B cell (primary cell): ENCODE results near the gene PRM2. TPM values are rescaled to one million over a fixed set of nuclear protein-coding genes. Genes with fewer than 3 reads are reported as not detected.

ENCODE experiments used
- ATAC-seq: fragments of 200-7000 bp; cut with Tn5 transposase; one replicate; pipeline ENCODE4 v1.10.0; 2021; ENCODE audit warnings: low read depth, mild to moderate bottlenecking, moderate number of reproducible peaks, moderate library complexity
- CTCF ChIA-PET: fragments of 350-600 bp; sonication (Branson Sonifier 250); formaldehyde crosslinking; loops from one replicate; lab custom pipeline; 2021; ENCODE audit warnings: antibody characterized with exemption, inconsistent platforms; lab: Charles Lee
- POLR2A ChIA-PET: fragments of 350-600 bp; sonication (Branson Sonifier 250); formaldehyde crosslinking; loops from one replicate; lab custom pipeline; 2021; ENCODE audit warnings: antibody characterized with exemption; lab: Charles Lee
- DNase-seq: peaks from one replicate; pipeline ENCODE4 v3.0.0; 2013
- H2AFZ ChIP-seq: 2 replicates; pipeline ENCODE4 v1.6.1; 2012; ENCODE audit warnings: mild to moderate bottlenecking, low read depth, low read length; ENCODE audit not compliant: insufficient read depth, poor library complexity, severe bottlenecking
- H3K27ac ChIP-seq, 2 donors: 1 replicate in 1 of 2; 2 replicates in 1 of 2; pipeline ENCODE4 v1.5.1; 2012 to 2013; ENCODE audit warnings: low read length in 2 of 2, mild to moderate bottlenecking in 2 of 2, moderate library complexity in 1 of 2
- H3K27me3 ChIP-seq, 4 experiments: fragments of 200-600 bp in 1 of 4; sonication (generic) in 1 of 4; replicated peaks in 1 of 4; 1 replicate in 2 of 4; 2 replicates in 2 of 4; pipeline versions ENCODE4 v1.6.1 to v1.7.0; 2013 to 2016; ENCODE audit warnings: low read length in 3 of 4, mild to moderate bottlenecking in 2 of 4, mixed read lengths in 1 of 4, moderate library complexity in 1 of 4; ENCODE audit not compliant: insufficient read depth in 4 of 4, control insufficient read depth in 3 of 4; ENCODE audit errors: control extremely low read depth in 1 of 4
- H3K36me3 ChIP-seq, 2 experiments: replicated peaks in 1 of 2; 1 replicate in 1 of 2; 2 replicates in 1 of 2; pipeline versions ENCODE4 v1.6.1 to v1.7.1; 2013; ENCODE audit warnings: low read length in 1 of 2; ENCODE audit not compliant: insufficient read depth in 2 of 2, control insufficient read depth in 1 of 2; ENCODE audit errors: control extremely low read depth in 1 of 2, extremely low read depth in 1 of 2
- H3K4me1 ChIP-seq, 2 donors: fragments of 200-600 bp in 1 of 2; sonication (generic) in 1 of 2; 1 replicate in 1 of 2; 2 replicates in 1 of 2; pipeline versions ENCODE4 v1.5.1 to v1.6.1; 2013 to 2017; ENCODE audit warnings: low read length in 2 of 2; ENCODE audit not compliant: control insufficient read depth in 2 of 2, insufficient read depth in 2 of 2
- H3K4me2 ChIP-seq: replicated peaks from 2 replicates; pipeline ENCODE3; 2012; ENCODE audit warnings: mild to moderate bottlenecking, low read depth, low read length; ENCODE audit not compliant: poor library complexity, severe bottlenecking
- H3K4me3 ChIP-seq, 5 experiments: fragments of 200-600 bp in 1 of 5; sonication (generic) in 1 of 5; 1 replicate in 3 of 5; 2 replicates in 2 of 5; pipeline versions ENCODE4 v1.5.1 to v1.7.0; 2011 to 2016; ENCODE audit warnings: low read length in 4 of 5, mild to moderate bottlenecking in 4 of 5, low read depth in 2 of 5, control low read depth in 1 of 5, moderate library complexity in 1 of 5; ENCODE audit not compliant: insufficient read depth in 1 of 5; ENCODE audit errors: control extremely low read depth in 1 of 5, extremely low read depth in 1 of 5
- H3K79me2 ChIP-seq: fragments of 200-600 bp; sonication (generic); one replicate; pipeline ENCODE4 v1.6.0; 2016; ENCODE audit warnings: low read length; ENCODE audit not compliant: control insufficient read depth, insufficient read depth
- H3K9ac ChIP-seq: fragments of 200-600 bp; sonication (generic); 2 replicates; pipeline ENCODE4 v1.6.1; 2017; ENCODE audit warnings: mild to moderate bottlenecking, low read length, moderate library complexity
- H3K9me3 ChIP-seq, 3 donors: one replicate each; pipeline versions ENCODE4 v1.6.1 to v1.7.1; 2013; ENCODE audit warnings: low read length in 2 of 3; ENCODE audit not compliant: control insufficient read depth in 2 of 3, insufficient read depth in 1 of 3; ENCODE audit errors: control extremely low read depth in 1 of 3
- H4K20me1 ChIP-seq: 2 replicates; pipeline ENCODE4 v1.6.0; 2012; ENCODE audit warnings: mild to moderate bottlenecking, low read length; ENCODE audit not compliant: insufficient read depth, control insufficient read depth, poor library complexity, severe bottlenecking
- H3K27ac Mint-ChIP-seq: one replicate; pipeline ENCODE4 v1.8.0; 2021; ENCODE audit warnings: mixed read lengths
- H3K27me3 Mint-ChIP-seq: one replicate; pipeline ENCODE4 v1.8.0; 2021; ENCODE audit warnings: mixed read lengths
- H3K4me1 Mint-ChIP-seq: one replicate; pipeline ENCODE4 v1.8.0; 2021; ENCODE audit warnings: mixed read lengths
- H3K4me3 Mint-ChIP-seq: one replicate; pipeline ENCODE4 v1.8.0; 2021; ENCODE audit warnings: mixed read lengths
- H3K9me3 Mint-ChIP-seq: one replicate; pipeline ENCODE4 v1.8.0; 2022; ENCODE audit warnings: mixed read lengths; ENCODE audit not compliant: insufficient read depth
- EZH2 ChIP-seq: IDR thresholded peaks from 2 replicates; pipeline ENCODE4 v1.6.1; 2012; ENCODE audit warnings: borderline replicate concordance, low read depth, mild to moderate bottlenecking, moderate library complexity, low read length; ENCODE audit not compliant: insufficient read depth, poor library complexity, severe bottlenecking
- WGBS: methylation state at CpG from one replicate; pipeline ENCODE4 v1.1.5; 2013; ENCODE audit warnings: missing lambda C conversion rate; ENCODE audit not compliant: insufficient coverage; 5-methylcytosine and 5-hydroxymethylcytosine counted together
- intact Hi-C: fragments of 100-400 bp; cut with micrococcal nuclease; formaldehyde crosslinking; loops from one replicate; pipeline ENCODE4 v1.10.0; 2022
- polyA plus RNA-seq: library from polyadenylated mRNA; depleted of rRNA; stranded (reverse); fragments of >200 nt; gene quantifications from 2 replicates; pipeline ENCODE4 v1.2.3, GENCODE V29; 2012
- total RNA-seq, 2 donors: library from RNA; stranded (reverse); fragments of 120-200 nt in 1 of 2; gene quantifications; 1 replicate in 1 of 2; 2 replicates in 1 of 2; pipeline versions ENCODE4 v1.2.3 to v1.2.4, GENCODE V29; 2013 to 2022
- TF ChIP-seq, protein P1 (sequence below): fragments of 200-600 bp; IDR thresholded peaks from one replicate; pipeline ENCODE4 v1.8.0; 2022; ENCODE audit warnings: antibody characterized with exemption, mild to moderate bottlenecking

PRM2 gene
- total and polyA plus RNA-seq, 2 donors (not counting 1 experiment from before 2014, with no cell fraction given), result not detected

DNA sequence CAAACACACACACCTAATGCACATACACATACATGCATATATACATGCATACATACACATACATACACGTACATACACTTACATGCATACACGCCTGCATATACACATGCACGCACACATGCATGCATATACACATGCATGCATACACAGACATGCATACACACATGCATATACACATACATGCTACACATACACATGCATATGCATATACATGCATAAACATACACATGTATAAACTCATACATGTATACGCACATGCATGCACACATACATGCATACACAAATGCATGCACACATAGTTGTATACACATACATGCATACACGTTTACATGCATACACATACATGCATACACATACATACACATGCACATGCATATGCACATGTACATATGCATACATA is 45.4 kb upstream of the PRM2 start:
- ATAC-seq (no peak), DNase-seq (no peak)
- Histone ChIP-seq H3K36me3 (no peaks in the 10 kb centered on the region), H3K4me3 (no peak overlapping the region), H3K4me2 (no peak overlapping the region), H3K4me1 (peaks cover 20 to 34% of the 10 kb centered on the region in 2 donors), H3K79me2 (peaks cover 4% of the 10 kb centered on the region), H3K27me3 (no peaks in the 10 kb centered on the region), H3K27ac (no peak overlapping the region), H3K9ac (no peak overlapping the region), H3K9me3 (peaks cover 0 to 10% (median 0%) of the 10 kb centered on the region in 3 donors), H2AFZ (no peak overlapping the region), H4K20me1 (no peaks in the 10 kb centered on the region)
- 92% methylated on average over 5 of the region's 5 CpGs for WGBS
- POLR2A ChIA-PET, result no interaction called here
- no peaks in the 10 kb centered on the region for H3K27me3 Mint-ChIP-seq
- no peaks in the 10 kb centered on the region for H3K9me3 Mint-ChIP-seq
- no peak for TF ChIP-seq EZH2
- TF ChIP-seq, protein P1, sequence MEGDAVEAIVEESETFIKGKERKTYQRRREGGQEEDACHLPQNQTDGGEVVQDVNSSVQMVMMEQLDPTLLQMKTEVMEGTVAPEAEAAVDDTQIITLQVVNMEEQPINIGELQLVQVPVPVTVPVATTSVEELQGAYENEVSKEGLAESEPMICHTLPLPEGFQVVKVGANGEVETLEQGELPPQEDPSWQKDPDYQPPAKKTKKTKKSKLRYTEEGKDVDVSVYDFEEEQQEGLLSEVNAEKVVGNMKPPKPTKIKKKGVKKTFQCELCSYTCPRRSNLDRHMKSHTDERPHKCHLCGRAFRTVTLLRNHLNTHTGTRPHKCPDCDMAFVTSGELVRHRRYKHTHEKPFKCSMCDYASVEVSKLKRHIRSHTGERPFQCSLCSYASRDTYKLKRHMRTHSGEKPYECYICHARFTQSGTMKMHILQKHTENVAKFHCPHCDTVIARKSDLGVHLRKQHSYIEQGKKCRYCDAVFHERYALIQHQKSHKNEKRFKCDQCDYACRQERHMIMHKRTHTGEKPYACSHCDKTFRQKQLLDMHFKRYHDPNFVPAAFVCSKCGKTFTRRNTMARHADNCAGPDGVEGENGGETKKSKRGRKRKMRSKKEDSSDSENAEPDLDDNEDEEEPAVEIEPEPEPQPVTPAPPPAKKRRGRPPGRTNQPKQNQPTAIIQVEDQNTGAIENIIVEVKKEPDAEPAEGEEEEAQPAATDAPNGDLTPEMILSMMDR, result no peak
- H3K4me1 Mint-ChIP-seq, result peaks cover 27% of the 10 kb centered on the region
- CTCF ChIA-PET, result no interaction called here
- H3K27ac Mint-ChIP-seq, result no peak overlapping the region
- intact Hi-C loops, result no loop called here
- H3K4me3 Mint-ChIP-seq, result no peak overlapping the region

DNA sequence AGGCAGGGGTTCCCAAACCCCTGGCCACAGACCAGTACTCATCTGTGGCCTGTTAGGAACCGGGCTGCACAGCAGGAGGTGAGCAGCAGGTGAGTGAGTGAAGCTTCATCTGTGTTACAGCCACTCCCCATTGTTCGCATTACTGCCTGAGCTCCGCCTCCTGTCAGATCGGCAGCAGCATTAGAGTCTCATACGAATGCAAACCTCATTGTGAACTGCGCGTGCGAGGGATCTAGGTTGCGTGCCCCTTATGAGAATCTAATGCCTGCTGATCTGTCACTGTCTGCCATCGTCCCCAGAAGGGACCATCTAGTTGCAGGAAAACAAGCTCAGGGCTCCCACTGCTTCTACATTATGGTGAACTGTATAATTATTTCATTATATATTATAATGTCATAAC is 43.9 kb upstream of the PRM2 start:
- ATAC-seq, result no peak
- TF ChIP-seq, protein P1, result no peak
- no peak for TF ChIP-seq EZH2
- intact Hi-C loops, result no loop called here
- H3K36me3 ChIP-seq, result no peaks in the 10 kb centered on the region
- CTCF ChIA-PET, result no interaction called here
- peaks cover 0 to 6% (median 0%) of the 10 kb centered on the region in 3 donors for H3K9me3 ChIP-seq
- peaks cover 3% of the 10 kb centered on the region for H3K79me2 ChIP-seq
- WGBS, result 86% methylated on average over 9 of the region's 10 CpGs
- no peaks in the 10 kb centered on the region for H3K27me3 ChIP-seq
- peaks cover 7 to 22% of the 10 kb centered on the region in 2 donors for H3K4me1 ChIP-seq
- POLR2A ChIA-PET, result interaction anchor here (0.6 to 1.2 kb wide), 3 partner anchors 12 to 56 kb away, joined by 3 to 9 read pairs (median 3); no protein-coding TSS in a partner anchor
- no peak overlapping the region for H3K4me3 Mint-ChIP-seq
- H3K4me1 Mint-ChIP-seq, result peaks cover 22% of the 10 kb centered on the region
- no peaks in the 10 kb centered on the region for H3K27me3 Mint-ChIP-seq
- no peaks in the 10 kb centered on the region for H3K9me3 Mint-ChIP-seq
- H2AFZ ChIP-seq, result no peak overlapping the region
- H4K20me1 ChIP-seq, result no peaks in the 10 kb centered on the region
- DNase-seq, result no peak
- no peak overlapping the region for H3K4me3 ChIP-seq
- H3K27ac ChIP-seq, result no peak overlapping the region
- H3K27ac Mint-ChIP-seq, result peak overlapping the region; percentile 56
- H3K4me2 ChIP-seq, result no peak overlapping the region
- H3K9ac ChIP-seq, result no peak overlapping the region
